ENCODE measurements around the gene PRKG1.
"Not testable (repeated sequence)": the region's sequence is repeated elsewhere in the genome, so short reads cannot be mapped to it uniquely, and the experiment has no call there.

PRKG1 gene

DNA sequence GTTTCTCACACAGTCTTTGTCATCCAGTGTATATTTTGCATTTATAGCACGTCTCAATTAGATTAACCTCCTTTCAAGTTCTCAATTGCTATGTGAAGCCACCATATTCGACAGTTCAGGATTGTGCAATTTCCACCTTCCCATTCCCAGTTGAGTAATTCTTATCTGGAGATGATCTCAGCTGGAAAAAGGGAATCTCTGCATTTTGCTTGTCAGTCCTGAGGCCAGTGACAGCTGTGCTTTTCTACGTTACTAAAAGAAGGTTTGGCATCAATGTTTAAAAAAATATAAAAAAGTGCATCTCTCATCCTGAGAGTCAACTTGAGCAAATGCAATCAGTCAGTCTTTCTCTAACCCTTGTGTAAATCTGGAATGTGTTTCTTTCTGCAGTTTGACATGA is 247.7 kb downstream of the PRKG1 start:
- DNase-seq (ENCODE audit: low spot score), result no peak

GRCh38 chr10:51325649-51326048 is 251.4 kb downstream of the PRKG1 start:
- DNase-seq (ENCODE audit: low spot score), result no peak

DNA sequence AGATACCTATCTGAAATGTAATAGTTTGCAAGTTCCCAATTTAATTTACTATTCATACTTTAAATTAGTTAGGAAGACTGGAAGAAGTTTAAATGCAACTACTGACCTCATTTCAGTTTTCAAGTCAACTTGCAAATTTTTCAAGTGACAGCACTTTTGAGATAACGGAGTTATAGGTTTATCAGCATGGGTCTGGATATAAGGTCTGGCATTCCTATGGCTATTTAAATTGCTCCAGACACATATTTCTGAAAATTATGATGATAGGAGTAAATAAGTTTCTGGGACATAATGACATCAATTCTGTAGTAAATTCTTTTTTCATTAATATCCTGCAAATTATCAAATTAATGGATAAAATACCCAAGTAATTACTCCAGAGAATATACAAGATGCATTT is 251.9 kb downstream of the PRKG1 start:
- DNase-seq (ENCODE audit: low spot score), result no peak

- DNase-seq (ENCODE audit: low spot score), result no peak
Measured at GRCh38 chr10:51327432-51327831, 253.1 kb downstream of the PRKG1 start.

DNA sequence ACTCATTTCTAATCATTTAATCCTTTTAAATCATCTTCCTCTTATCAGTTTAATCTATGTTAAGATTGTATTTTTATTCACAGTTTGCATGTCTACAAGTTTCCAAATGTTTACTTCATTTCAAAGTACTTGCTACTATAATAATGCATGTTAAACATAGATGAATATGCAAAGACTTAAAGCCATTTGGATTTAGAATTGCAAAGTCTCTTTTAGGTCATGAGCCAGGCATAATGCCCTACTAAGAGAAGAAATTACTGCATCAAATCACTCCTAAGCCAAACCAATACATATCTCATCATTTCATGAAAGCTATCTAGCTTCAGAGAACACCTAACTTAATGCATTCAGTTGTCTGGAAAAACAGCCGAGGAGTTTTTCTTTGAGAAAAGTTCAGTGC is 266.1 kb downstream of the PRKG1 start:
- DNase-seq (ENCODE audit: low spot score), result no peak

DNA sequence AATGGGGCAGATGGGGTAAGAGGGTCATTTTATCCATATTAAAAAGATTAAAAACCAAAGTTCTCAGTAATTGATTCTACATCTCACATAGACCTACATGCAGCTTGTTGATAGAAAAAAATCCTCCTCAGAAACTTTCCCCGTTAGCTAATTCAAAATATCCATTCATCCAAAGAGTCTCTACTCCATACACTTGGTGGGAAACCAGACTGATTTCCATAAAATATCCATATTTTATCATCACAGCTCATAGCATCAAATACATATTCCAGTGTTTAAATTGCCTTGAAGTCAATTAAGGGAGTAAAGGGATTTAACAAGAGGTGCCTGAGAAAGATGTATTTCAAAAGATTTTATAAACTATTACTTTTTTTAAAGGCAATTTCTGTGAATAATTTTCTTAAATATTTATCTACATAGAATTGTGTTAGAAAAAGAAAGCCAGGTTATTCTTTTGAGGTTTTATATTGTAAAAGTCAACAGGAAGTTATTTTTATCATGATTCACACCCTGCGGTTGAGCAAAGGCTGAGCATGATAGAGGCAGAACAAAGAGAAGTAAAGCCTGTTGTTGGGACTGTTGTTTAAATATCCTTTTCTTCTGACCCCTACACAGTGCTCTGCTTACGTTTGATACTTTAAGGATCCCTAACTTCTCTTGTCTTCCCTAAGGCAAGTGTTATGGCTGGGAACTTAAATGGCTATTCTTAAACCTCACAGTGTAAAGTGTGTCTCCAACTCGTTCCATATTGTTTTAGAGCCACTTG is 266.7 kb downstream of the PRKG1 start:
- no peak for DNase-seq (ENCODE audit: low spot score)

DNA sequence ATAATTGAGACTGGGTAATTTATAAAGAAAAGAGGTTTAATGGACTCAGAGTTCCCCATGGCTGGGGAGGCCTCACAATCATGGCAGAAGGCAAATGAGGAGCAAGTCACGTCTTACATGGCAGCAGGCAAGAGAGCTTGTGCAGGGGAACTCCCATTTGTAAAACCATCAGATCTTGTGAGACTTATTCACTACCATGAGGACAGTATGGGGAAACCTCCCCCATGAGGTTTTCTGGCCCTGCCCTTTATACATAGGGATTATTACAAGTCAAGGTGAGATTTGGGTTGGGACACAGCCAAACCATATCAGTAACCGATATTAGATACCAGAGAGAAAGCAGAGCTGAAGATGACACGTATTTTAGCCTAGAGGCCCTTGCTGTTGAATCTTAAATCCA is 267.5 kb downstream of the PRKG1 start:
- DNase-seq (ENCODE audit: low spot score), result not testable (repeated sequence)

DNA sequence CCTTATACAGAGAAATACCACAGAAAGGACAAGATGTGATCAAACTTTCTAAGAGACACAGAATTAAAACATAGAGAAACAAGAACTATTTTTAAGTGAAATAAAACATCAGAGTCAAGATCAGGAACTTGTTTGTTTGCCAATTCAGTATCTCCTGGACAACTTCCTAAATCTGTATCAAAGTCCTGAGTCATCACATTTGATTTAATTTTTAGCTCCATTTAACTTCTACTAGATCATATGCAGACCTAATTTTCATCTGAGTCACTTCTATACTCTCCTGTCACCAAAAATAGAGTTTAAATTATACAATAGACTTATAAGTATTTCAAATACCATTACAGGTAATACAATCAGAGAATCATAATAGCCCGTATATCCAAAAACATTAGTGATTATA is 268.1 kb downstream of the PRKG1 start:
- no peak for DNase-seq (ENCODE audit: low spot score)

DNA sequence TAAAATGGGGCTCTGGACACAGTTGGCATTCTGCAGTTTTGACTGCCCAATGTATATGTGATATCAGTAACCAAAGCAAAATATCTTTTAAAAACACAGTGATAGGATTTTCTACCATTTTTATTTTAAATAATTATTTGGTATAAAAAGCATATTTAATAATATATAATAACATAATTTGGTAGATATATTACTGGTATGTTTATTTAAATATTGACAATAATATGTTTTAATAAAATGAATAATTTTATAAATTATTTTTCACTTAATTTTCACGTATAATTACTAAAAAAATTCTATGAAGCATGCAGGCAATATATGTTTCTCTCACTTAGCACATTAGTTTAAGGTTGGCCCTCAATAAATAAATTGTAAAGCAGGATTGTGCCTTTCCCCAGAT is 269.1 kb downstream of the PRKG1 start:
- DNase-seq (ENCODE audit: low spot score), result no peak

GRCh38 chr10:51344371-51344770 is 270.1 kb downstream of the PRKG1 start:
- no peak for DNase-seq (ENCODE audit: low spot score)

DNA sequence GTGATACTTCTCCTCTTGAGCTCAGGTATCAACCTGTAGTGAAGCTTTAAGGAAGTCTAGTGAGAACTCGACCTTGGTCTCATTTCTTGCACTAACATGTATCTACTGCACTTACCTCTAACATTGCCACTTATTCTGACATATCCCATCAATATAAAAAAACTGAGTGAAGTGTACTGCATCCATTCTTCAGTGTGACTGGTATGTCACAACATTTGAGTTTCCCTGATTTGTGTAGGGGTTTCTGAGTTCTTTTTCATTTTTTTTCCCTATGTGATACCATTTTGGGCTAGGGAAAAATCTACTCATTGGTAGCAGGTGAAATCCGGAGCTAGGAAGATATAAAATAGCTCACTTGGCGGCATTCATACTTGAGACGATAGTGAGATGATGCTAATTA is 274.3 kb downstream of the PRKG1 start:
- no peak for DNase-seq (ENCODE audit: low spot score)

DNA sequence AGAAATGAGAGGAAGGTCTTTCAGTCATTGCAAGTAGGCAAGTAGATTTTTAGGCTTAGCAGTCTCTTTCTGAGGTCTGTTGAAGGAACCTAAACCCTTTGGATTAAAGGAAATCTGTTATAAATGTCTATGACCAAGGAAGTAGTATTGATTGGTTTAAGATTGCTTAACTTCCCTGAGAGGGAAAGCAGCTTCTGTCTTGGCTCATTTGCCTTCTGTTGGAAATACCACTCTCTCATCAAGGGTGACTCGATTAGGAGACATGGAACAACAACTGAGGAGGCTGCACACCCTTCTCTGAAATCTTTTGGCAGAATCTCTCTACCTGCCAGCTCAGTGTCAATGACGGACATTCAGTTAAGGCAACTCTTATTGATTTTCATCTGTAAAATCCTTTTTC is 282.9 kb downstream of the PRKG1 start:
- no peak for DNase-seq (ENCODE audit: low spot score)

- no peak for DNase-seq (ENCODE audit: low spot score)
Measured at GRCh38 chr10:51358227-51358626, 283.9 kb downstream of the PRKG1 start.

- no peak for DNase-seq (ENCODE audit: low spot score)
Measured at GRCh38 chr10:51363415-51363814, 289.1 kb downstream of the PRKG1 start.

GRCh38 chr10:51364674-51365073 is 290.4 kb downstream of the PRKG1 start:
- no peak for DNase-seq (ENCODE audit: low spot score)

DNA sequence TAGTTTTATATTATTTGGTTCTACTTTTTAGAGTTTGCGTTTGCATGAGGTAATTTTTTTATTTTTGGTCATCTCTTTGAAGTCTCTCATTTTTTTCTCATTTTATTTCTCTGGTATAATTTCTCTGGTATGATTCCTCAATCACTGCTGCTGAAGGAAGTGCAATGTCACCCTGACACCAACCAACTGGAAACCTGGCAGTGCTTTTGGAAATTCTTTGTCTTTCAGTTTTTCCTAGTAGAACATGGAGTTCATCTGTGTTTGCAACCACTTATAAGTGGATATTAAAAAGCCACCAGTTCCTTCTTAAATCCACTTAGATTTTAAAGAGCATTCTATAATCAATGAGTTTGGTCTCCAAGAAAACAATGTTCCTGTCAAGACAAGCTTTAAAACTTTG is 291.8 kb downstream of the PRKG1 start:
- DNase-seq (ENCODE audit: low spot score), result no peak

DNA sequence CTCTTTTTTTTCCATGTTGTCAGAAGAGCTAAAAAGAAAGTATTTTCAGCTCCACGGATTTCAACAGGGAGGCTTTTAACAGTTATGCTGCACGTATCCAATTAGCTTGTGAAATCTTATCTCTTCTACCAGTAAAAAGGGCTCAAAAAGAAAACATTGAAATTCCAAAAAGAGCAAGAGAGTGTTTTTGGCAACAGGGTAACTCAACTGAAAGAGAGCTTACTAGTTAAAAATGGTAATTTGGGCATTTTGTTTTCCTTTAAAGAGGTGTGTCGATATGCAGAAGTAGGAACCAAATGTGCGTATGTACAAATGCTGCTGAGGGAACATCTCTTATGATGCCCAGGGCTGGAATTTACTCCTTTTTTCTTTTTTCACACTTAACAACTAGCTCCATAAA is 292.8 kb downstream of the PRKG1 start:
- DNase-seq (ENCODE audit: low spot score), result no peak

DNA sequence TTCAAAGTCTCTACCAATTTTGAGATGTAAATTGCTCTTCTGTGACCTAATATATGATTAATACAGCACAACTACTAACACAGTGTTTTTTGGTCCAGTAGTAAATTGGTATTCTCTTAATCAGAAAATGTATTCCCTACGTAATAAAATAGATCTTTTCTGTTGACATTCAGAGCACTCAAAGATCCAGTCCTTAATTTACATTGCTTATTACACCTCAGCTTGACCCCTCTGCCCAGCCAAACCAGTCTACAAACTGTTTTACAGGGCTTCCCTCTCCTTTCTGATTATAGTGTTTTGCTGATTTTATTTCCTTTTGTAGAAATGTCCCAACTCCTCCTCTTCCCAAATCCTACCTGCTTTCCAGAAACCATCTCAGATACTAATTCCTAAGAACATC is 293.4 kb downstream of the PRKG1 start:
- no peak for DNase-seq (ENCODE audit: low spot score)

- no peak for DNase-seq (ENCODE audit: low spot score)
Measured at GRCh38 chr10:51368943-51369342, 294.7 kb downstream of the PRKG1 start.

- no peak for DNase-seq (ENCODE audit: low spot score)
Measured at GRCh38 chr10:51369903-51370302, 295.6 kb downstream of the PRKG1 start.

DNA sequence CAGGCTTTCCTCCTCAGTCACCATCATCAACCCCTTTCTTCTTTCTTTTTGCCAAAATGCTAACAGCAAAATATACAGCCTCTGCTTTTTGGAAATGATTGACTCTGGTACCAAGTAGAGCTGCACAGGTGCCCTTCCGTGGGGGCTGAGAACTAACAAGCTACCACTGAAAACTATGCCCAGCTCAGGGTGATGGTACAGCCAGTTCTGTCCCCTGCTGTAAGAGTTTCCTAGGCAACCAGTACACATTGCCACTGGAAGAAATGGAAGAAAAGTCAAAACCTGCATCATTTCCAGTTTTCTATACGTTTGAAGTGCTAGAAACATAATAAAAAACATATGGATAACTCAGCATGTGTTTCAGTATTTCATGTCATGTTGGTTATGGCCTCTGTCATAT is 297.5 kb downstream of the PRKG1 start:
- no peak for DNase-seq (ENCODE audit: low spot score)

DNA sequence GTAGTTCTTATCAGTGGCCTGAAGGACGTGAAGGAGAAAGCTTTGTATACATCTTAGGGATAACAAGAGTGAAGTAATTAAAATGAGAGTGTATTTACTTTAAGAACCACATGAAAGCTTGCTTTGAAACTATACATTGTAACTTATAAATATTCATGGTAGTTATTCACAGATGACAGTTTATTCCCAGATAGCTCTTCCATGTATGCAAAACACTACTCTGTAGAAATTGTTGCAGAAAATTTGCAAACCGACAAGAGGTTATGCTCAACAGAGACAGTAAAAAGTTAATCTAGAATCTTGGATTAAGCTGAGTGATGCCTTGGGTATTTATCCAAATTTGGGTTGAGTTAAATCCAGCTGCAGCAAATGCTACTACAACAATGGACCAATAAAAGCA is 301.5 kb downstream of the PRKG1 start:
- no peak for DNase-seq (ENCODE audit: low spot score)

GRCh38 chr10:51377070-51377931 is 303.0 kb downstream of the PRKG1 start:
- no peak for DNase-seq (ENCODE audit: low spot score)
